Measurements from ENCODE around the gene SLC1A7.

- TF ChIP-seq CTCF (IDR thresholded peaks at IDR 0.05; ENCODE audit: poor library complexity) (no peak), EZH2phosphoT487 (IDR thresholded peaks at IDR 0.05; ENCODE audit: low read depth, severe bottlenecking, unreplicated experiment) (no peak), EZH2 (IDR thresholded peaks at IDR 0.05; ENCODE audit: borderline replicate concordance) (no peak)
Observed at GRCh38 chr1:53044926-53045325, 97.5 kb downstream of the SLC1A7 start.
